GM12891 (cell line): ENCODE results near the gene GAS2.

Source experiments
- PAX5 ChIP-seq: IDR thresholded peaks from 2 replicates; pipeline ENCODE4 v1.6.1; 2011; ENCODE audit warnings: low read length, moderate library complexity, mild to moderate bottlenecking; ENCODE audit not compliant: insufficient read depth, severe bottlenecking
- POLR2A ChIP-seq: IDR thresholded peaks from 2 replicates; pipeline ENCODE4 v1.6.1; 2011; ENCODE audit warnings: low read depth, low read length, control low read depth
- POLR2AphosphoS5 ChIP-seq: IDR thresholded peaks from 2 replicates; pipeline ENCODE4 v1.6.1; 2011; ENCODE audit warnings: low read depth, low read length, control low read depth
- POU2F2 ChIP-seq: IDR thresholded peaks from 2 replicates; pipeline ENCODE4 v1.6.1; 2011; ENCODE audit warnings: low read depth, mild to moderate bottlenecking, control low read depth, low read length, moderate library complexity
- TAF1 ChIP-seq: IDR thresholded peaks from 2 replicates; pipeline ENCODE4 v1.6.1; 2011; ENCODE audit warnings: low read depth, low read length, control low read depth

DNA sequence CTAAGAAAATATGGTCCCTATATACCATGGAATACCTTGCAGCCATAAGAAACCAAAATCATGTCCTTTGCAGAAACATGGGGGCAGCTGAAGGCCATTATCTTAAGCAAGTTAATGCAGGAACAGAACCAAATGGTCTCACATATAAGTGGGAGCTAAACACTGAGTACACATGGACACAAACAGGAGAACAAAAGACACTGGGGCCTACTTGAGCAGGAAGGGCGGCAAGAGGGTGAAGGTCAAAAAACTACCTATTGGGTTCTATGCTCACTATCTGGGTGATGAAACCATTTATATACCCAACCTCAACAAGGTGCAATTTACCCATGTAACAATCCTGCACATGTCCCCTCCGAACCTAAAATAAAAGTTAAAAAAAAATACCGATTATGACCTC is 22.5 kb downstream of the GAS2 start:
- TF ChIP-seq POLR2A (no peak), PAX5 (no peak), POLR2AphosphoS5 (no peak), TAF1 (no peak), POU2F2 (no peak)
